ENCODE data around the gene SPAG5. TPM values are rescaled to one million over a fixed set of nuclear protein-coding genes. Genes with fewer than 3 reads are reported as not detected.

SPAG5 gene
- total RNA-seq, 1 donor from 2014 or later = 88.3 TPM

- Mint-ChIP-seq H3K4me3 (no peak overlapping the region), H3K27me3 (no peaks in the 10 kb centered on the region), H3K27ac (no peak overlapping the region), H3K9me3 (no peaks in the 10 kb centered on the region), H3K36me3 (no peaks in the 10 kb centered on the region), H3K4me1 (ENCODE audit: unreplicated experiment) (peaks cover 27% of the 10 kb centered on the region)
- TF ChIP-seq, protein P1, sequence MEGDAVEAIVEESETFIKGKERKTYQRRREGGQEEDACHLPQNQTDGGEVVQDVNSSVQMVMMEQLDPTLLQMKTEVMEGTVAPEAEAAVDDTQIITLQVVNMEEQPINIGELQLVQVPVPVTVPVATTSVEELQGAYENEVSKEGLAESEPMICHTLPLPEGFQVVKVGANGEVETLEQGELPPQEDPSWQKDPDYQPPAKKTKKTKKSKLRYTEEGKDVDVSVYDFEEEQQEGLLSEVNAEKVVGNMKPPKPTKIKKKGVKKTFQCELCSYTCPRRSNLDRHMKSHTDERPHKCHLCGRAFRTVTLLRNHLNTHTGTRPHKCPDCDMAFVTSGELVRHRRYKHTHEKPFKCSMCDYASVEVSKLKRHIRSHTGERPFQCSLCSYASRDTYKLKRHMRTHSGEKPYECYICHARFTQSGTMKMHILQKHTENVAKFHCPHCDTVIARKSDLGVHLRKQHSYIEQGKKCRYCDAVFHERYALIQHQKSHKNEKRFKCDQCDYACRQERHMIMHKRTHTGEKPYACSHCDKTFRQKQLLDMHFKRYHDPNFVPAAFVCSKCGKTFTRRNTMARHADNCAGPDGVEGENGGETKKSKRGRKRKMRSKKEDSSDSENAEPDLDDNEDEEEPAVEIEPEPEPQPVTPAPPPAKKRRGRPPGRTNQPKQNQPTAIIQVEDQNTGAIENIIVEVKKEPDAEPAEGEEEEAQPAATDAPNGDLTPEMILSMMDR (conservative IDR thresholded peaks at IDR 0.05) = no peak
- no peak for DNase-seq (ENCODE audit: extremely low spot score, unreplicated experiment)
Measured at GRCh38 chr17:28530250-28530649, 68.6 kb downstream of the SPAG5 start.

DNA sequence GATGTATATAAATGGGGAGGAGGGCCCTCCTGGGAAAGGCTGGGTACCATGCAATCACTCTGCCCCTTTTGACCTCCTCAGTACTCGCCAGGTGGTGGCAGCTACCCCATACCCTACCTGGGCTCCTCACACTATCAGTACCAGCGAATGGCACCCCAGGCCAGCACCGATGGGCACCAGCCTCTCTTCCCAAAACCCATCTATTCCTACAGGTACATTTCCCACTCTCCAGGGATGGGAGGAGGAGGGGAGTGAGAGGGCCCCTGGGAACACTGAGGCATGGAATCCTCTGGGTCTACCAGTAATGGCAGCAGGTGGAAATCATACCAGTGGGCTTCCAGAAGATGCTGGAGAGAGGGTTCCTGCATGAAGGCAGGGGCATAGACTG is 69.8 kb downstream of the SPAG5 start:
- Mint-ChIP-seq H3K27me3 (no peaks in the 10 kb centered on the region), H3K27ac (no peak overlapping the region), H3K9me3 (no peaks in the 10 kb centered on the region), H3K36me3 (no peaks in the 10 kb centered on the region), H3K4me1 (ENCODE audit: unreplicated experiment) (peaks cover 33% of the 10 kb centered on the region), H3K4me3 (no peak overlapping the region)
- TF ChIP-seq, protein P1 (conservative IDR thresholded peaks at IDR 0.05) = no peak
- no peak for DNase-seq (ENCODE audit: extremely low spot score, unreplicated experiment)

GRCh38 chr17:28528327-28529012 is 70.4 kb downstream of the SPAG5 start:
- Mint-ChIP-seq H3K9me3 (no peaks in the 10 kb centered on the region), H3K27me3 (no peaks in the 10 kb centered on the region), H3K27ac (no peak overlapping the region), H3K36me3 (no peaks in the 10 kb centered on the region), H3K4me1 (ENCODE audit: unreplicated experiment) (peaks cover 31% of the 10 kb centered on the region), H3K4me3 (no peak overlapping the region)
- TF ChIP-seq, protein P1 (conservative IDR thresholded peaks at IDR 0.05) = no peak
- no peak for DNase-seq (ENCODE audit: extremely low spot score, unreplicated experiment)

GRCh38 chr17:28527859-28528258 is 71.0 kb downstream of the SPAG5 start:
- Mint-ChIP-seq H3K4me1 (ENCODE audit: unreplicated experiment) (peaks cover 31% of the 10 kb centered on the region), H3K4me3 (no peak overlapping the region), H3K9me3 (no peaks in the 10 kb centered on the region), H3K27me3 (no peaks in the 10 kb centered on the region), H3K27ac (peak overlapping the region; percentile 49), H3K36me3 (no peaks in the 10 kb centered on the region)
- TF ChIP-seq, protein P1 (conservative IDR thresholded peaks at IDR 0.05) = no peak
- no peak for DNase-seq (ENCODE audit: extremely low spot score, unreplicated experiment)

Other genes with a start within 250 kb of the SPAG5 start
- 79.3 and 90.8 TPM in 2 replicates for gene POLDIP2, start 241.5 kb downstream of the SPAG5 start, total RNA-seq (ENCODE audit: low replicate concordance)
- not detected in 2 replicates for gene SEBOX, start 233.8 kb downstream of the SPAG5 start, total RNA-seq (ENCODE audit: low replicate concordance)
- 20.3 and 54.1 TPM in 2 replicates for gene VTN, start 228.7 kb downstream of the SPAG5 start, total RNA-seq (ENCODE audit: low replicate concordance)
- 13.4 and 29.6 TPM in 2 replicates for gene SARM1, start 227.3 kb downstream of the SPAG5 start, total RNA-seq (ENCODE audit: low replicate concordance)
- 21.9 and 29.6 TPM in 2 replicates for gene SLC46A1, start 192.8 kb downstream of the SPAG5 start, total RNA-seq (ENCODE audit: low replicate concordance)
- gene SLC13A2, start 125.4 kb downstream of the SPAG5 start, total RNA-seq (ENCODE audit: low replicate concordance) = 1.2 and 8.7 TPM in 2 replicates
- 1.0 and 1.2 TPM in 2 replicates for gene FOXN1, start 92.7 kb downstream of the SPAG5 start, total RNA-seq (ENCODE audit: low replicate concordance)
- gene UNC119, start 46.4 kb downstream of the SPAG5 start, total RNA-seq (ENCODE audit: low replicate concordance) = 40.2 and 52.2 TPM in 2 replicates
- gene PIGS, start 27.5 kb downstream of the SPAG5 start, total RNA-seq (ENCODE audit: low replicate concordance) = 66.1 and 75.0 TPM in 2 replicates
- 7.1 and 12.6 TPM in 2 replicates for gene ALDOC, start 22.1 kb downstream of the SPAG5 start, total RNA-seq (ENCODE audit: low replicate concordance)
- 17.5 and 27.7 TPM in 2 replicates for gene RSKR, start 15.2 kb upstream of the SPAG5 start, total RNA-seq (ENCODE audit: low replicate concordance)
- 144 and 151 TPM in 2 replicates for gene BLTP2, start 46.1 kb upstream of the SPAG5 start, total RNA-seq (ENCODE audit: low replicate concordance)
- gene SDF2, start 62.9 kb upstream of the SPAG5 start, total RNA-seq (ENCODE audit: low replicate concordance) = 59.2 and 63.9 TPM in 2 replicates
- gene SUPT6H, start 63.2 kb upstream of the SPAG5 start, total RNA-seq (ENCODE audit: low replicate concordance) = 61.3 and 69.2 TPM in 2 replicates
- 3.0 and 9.2 TPM in 2 replicates for gene PROCA1, start 112.9 kb upstream of the SPAG5 start, total RNA-seq (ENCODE audit: low replicate concordance)
- gene RAB34, start 118.8 kb upstream of the SPAG5 start, total RNA-seq (ENCODE audit: low replicate concordance) = 54.2 and 133 TPM in 2 replicates
- gene RPL23A, start 121.0 kb upstream of the SPAG5 start, total RNA-seq (ENCODE audit: low replicate concordance) = 1,717 and 1,950 TPM in 2 replicates
- 18.6 and 40.2 TPM in 2 replicates for gene TLCD1, start 127.2 kb upstream of the SPAG5 start, total RNA-seq (ENCODE audit: low replicate concordance)
- gene NEK8, start 129.8 kb upstream of the SPAG5 start, total RNA-seq (ENCODE audit: low replicate concordance) = 8.7 and 9.5 TPM in 2 replicates
- gene TRAF4, start 145.0 kb upstream of the SPAG5 start, total RNA-seq (ENCODE audit: low replicate concordance) = 219 and 327 TPM in 2 replicates
- 28.7 and 38.8 TPM in 2 replicates for gene FAM222B, start 243.8 kb upstream of the SPAG5 start, total RNA-seq (ENCODE audit: low replicate concordance)